ENCODE measurements around the gene SCAF4.

GRCh38 chr21:31708541-31708940 lies 23.4 kb downstream of the SCAF4 start:
- no peak for TF ChIP-seq CTCF (conservative IDR thresholded peaks at IDR 0.05 in 1 of 2, IDR thresholded peaks at IDR 0.05 in 1 of 2; ENCODE audit: extremely low read depth in 1 of 2, insufficient read depth in 1 of 2, low read depth in 1 of 2, low read length in 2 of 2)
- TF ChIP-seq EZH2 (IDR thresholded peaks at IDR 0.05; ENCODE audit: borderline replicate concordance, low read length), result no peak
